ENCODE results near the gene BOK.
"Not testable (repeated sequence)": the region's sequence is repeated elsewhere in the genome, so short reads cannot be mapped to it uniquely, and the experiment has no call there.

BOK gene

DNA sequence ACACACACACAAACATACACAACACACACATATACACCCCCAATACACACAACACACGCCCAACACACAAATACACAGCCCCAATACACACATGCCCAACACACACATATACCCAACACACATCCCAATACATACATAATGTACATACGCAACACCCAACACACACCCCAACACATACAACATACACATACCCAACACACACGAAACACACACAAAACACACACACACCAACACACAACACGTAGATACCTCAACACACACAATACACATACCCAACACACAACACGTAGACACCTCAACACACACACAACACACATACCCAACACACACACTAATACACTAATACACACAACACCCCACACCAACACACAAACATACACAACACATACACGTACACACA, 41.2 kb upstream of the BOK start:
- TF ChIP-seq, protein P1, sequence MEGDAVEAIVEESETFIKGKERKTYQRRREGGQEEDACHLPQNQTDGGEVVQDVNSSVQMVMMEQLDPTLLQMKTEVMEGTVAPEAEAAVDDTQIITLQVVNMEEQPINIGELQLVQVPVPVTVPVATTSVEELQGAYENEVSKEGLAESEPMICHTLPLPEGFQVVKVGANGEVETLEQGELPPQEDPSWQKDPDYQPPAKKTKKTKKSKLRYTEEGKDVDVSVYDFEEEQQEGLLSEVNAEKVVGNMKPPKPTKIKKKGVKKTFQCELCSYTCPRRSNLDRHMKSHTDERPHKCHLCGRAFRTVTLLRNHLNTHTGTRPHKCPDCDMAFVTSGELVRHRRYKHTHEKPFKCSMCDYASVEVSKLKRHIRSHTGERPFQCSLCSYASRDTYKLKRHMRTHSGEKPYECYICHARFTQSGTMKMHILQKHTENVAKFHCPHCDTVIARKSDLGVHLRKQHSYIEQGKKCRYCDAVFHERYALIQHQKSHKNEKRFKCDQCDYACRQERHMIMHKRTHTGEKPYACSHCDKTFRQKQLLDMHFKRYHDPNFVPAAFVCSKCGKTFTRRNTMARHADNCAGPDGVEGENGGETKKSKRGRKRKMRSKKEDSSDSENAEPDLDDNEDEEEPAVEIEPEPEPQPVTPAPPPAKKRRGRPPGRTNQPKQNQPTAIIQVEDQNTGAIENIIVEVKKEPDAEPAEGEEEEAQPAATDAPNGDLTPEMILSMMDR (IDR thresholded peaks at IDR 0.05; ENCODE audit: extremely low read depth, missing control alignments) = no peak
- no peak for DNase-seq (ENCODE audit: low spot score)

DNA sequence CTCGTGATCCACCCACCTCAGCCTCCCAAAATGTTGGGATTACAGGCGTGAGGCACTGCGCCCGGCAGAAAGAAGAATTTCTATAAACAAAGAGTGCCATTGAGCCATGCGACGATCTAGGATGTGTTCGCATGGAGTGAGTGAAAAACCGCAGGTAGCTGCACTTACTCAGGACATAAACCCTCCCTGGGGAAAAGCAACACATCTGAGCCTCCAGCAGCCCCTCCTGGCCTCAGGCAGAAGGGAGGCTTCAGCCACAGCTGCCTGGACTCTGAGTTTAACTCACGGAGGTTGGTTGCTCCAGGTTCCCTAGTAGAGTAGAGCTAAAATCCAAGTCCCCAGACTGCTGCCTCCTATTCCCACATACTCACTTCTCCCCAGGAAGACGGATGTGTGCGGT, 38.9 kb upstream of the BOK start:
- no peak for DNase-seq (ENCODE audit: low spot score)
- TF ChIP-seq, protein P1 (IDR thresholded peaks at IDR 0.05; ENCODE audit: extremely low read depth, missing control alignments) = no peak

DNA sequence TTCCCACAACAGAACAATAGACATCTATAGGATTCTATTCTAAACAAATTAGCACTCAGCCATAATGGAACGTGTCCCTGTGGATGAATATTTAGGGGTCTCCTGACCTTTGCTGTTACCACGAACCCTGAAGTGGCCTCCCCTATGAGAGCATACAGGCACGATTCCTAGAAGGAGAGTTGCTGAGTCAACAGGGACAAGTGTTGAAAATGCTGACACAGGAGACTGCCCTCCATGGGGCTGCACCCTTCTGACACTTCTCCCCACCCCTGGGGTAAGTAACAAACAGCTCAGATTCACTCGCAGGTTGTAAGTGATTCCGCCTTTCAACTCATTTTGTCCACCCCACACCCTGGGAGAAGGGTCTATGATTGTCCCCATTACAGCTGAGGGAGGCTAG, 36.1 kb upstream of the BOK start:
- no peak for DNase-seq (ENCODE audit: low spot score)
- TF ChIP-seq, protein P1 (IDR thresholded peaks at IDR 0.05; ENCODE audit: extremely low read depth, missing control alignments) = no peak

DNA sequence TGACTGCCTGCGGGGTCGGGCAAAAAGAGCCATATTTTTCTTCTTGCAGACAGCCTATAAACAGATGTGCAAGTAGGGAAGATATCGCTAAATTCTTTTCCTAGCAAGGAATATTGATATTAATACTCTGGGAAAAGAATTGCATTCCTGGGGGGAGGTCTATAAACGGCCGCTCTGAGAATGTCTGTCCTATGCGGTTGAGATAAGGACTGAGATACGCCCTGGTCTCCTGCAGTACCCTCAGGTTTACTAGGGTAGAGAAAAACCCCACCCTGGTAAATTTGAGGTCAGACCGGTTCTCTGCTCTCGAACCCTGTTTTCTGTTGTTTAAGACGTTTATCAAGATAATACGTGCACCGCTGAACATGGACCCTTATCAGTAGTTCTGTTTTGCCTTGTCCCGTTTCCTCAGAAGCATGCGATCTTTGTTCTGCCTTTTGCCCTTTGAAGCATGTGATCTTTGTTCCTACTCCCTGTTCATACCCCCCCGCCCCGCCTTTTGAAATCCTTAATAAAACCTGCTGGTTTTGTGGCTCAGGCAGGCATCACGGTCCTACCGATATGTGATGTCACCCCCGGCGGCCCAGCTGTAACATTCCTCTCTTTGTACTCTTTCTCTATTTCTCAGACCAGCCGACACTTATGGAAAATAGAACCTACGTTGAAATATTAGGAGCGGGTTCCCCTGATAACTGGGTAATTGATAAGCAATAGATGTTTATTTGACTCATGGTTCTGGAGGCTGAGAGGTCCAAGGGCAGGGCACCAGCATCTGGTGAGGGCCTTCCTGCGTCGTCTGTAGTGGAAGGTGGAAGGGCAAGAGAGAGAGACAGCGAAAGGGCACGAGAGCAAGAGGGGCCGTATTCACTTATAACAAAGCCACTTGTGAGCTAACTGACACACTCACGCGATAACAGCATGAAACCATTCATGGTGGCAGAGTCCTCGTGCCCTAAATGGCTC, 32.4 kb upstream of the BOK start:
- DNase-seq (ENCODE audit: low spot score) = not testable (repeated sequence)

DNA sequence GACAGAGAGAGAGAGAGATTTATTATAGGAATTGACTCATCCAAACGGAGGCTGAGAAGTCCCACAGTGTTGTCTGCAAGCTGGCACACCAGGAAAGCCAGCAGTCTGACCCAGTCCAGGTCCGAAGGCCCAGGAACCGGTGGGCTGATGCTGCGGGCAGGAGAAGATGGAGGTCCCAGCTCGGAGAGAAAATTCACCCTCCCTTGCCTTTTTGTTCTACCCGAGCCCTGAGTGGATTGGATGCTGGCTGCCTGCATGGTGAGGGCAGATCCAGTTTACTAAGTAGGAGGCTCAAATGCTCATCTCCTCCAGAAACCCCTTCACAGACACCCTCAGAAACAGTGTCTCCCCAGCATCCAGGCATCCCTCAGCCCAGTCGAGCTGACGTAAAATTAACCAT, 28.0 kb upstream of the BOK start:
- TF ChIP-seq, protein P1 (IDR thresholded peaks at IDR 0.05; ENCODE audit: extremely low read depth, missing control alignments) = no peak
- no peak for DNase-seq (ENCODE audit: low spot score)

DNA sequence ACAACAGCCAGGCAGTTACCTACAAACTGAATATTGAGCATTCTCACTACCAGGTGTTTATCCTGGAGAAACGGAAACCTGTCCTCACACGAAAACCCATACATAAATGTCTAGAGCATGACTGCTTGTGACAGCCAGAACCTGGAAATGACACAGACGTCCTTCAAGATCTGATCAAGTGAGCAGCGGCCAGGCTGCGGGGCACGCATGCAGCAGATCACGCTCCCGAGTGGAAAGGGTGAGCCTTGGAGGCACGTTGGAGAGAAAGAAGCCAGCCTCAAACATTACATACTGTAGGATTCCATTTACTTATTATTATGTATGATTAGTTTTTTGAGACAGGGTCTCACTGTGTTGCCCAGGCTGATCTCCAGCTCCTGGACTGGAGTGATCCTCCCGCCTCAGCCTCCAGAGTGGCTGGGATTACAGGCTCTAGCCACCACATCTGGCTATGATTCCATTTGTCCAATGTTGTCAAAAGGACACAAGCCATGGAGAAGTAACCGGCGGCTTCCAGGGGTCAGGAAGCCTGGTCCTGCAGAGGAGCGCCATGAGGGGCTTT, 27.3 kb upstream of the BOK start:
- TF ChIP-seq, protein P1 (IDR thresholded peaks at IDR 0.05; ENCODE audit: extremely low read depth, missing control alignments) = no peak
- no peak for DNase-seq (ENCODE audit: low spot score)

DNA sequence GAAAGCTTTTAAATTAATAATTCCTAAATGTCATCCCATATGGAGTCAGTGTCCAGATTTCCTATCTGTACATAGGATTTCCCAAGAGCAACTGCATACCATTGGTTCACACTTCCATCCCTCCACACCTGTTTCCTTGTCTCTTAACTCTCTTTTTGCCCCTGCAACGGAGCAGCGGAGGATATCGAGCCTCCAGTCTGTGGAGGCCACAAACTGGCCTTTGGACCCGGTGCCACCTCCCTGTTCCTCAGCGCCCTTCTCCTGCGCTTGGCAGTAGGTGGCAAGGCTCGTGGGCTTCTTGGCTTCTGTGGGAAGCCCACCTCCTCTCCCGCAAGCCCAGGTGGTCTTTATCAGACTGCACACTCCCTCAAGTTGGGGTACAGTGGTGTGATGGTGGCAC, 26.4 kb upstream of the BOK start:
- DNase-seq (ENCODE audit: low spot score) = no peak
- TF ChIP-seq, protein P1 (IDR thresholded peaks at IDR 0.05; ENCODE audit: extremely low read depth, missing control alignments) = no peak

All from GM20000 (cell line).